IPS-18c (cell line): ENCODE data around the gene CALCOCO2.
"Not testable (repeated sequence)": the region's sequence is repeated elsewhere in the genome, so short reads cannot be mapped to it uniquely, and the experiment has no call there.

Experiments
- H3K4me3 ChIP-seq: 2 replicates; pipeline ENCODE4 v1.7.0; 2013; ENCODE audit warnings: low read depth, mild to moderate bottlenecking, low read length, moderate library complexity; ENCODE audit not compliant: insufficient read depth
- H3K9me3 ChIP-seq: one replicate; pipeline ENCODE4 v1.6.1; 2013; ENCODE audit warnings: mild to moderate bottlenecking, low read length, moderate library complexity; ENCODE audit not compliant: control insufficient read depth, insufficient read depth

The CALCOCO2 gene, protein sequence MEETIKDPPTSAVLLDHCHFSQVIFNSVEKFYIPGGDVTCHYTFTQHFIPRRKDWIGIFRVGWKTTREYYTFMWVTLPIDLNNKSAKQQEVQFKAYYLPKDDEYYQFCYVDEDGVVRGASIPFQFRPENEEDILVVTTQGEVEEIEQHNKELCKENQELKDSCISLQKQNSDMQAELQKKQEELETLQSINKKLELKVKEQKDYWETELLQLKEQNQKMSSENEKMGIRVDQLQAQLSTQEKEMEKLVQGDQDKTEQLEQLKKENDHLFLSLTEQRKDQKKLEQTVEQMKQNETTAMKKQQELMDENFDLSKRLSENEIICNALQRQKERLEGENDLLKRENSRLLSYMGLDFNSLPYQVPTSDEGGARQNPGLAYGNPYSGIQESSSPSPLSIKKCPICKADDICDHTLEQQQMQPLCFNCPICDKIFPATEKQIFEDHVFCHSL

DNA sequence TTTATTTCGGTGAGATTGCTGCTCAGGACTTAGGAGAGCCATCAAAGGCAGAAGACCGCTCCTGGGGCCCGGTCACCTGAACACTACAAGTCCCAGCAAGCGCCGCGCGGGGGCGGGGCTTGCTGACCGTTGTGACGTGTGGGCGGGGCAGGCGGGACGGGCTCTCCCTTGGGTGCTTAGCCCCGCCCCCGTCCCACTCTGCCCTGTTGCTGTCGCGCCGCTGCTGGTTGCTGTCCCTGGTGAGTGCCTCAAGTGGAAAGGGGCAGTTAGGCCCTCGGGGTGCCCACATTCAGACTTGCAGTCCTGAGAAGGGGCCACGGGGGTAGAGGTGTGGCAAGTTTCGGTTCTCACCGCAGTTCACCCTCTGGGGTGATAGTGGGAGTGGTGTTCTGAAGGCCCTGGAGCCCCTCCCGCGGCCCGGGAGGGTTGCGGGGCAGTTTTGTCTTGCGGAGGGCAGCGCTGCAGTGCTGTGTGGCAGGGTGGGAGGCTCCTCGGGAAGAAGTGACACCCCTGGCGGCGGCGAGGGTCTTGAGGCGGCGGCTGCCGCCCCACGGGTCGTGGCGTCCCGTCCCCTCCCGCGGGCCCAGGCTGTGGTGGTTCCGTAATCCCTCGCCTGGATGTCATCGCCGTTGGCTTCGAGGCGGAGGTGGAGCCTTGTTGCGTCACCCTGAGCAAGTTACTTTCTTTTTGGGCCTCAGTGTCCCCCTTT lies at the start of gene CALCOCO2:
CALCOCO2 (plus strand) TSS at position 196 of the 709 bp plus-strand sequence. CDS start 10,673 bp downstream, outside the sequence.
- Histone ChIP-seq H3K4me3 (peak within 1 kb of the TSS; percentile 95), H3K9me3 (no peaks in the 10 kb centered on the region)

DNA sequence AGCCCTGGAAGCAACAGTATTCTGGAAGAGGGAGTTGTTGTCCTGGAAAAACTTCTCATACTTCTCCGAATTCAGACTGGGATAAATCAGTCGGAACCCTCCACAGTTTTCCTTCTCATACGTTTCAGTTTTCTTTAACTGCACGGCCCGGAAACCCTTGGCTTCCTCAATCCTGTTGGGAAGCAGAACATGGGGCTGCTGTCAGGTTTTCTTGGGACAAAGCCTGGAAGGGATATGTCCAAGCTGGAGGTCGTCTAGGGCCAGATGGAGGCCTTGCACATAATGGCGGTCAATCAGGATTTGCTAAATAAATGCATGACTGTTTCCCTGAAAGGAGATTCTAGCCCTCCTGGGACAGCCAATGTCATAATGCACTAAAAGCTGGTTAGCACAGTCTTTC lies 43.0 kb upstream of the CALCOCO2 start:
- no peak overlapping the region for H3K4me3 ChIP-seq
- no peaks in the 10 kb centered on the region for H3K9me3 ChIP-seq

DNA sequence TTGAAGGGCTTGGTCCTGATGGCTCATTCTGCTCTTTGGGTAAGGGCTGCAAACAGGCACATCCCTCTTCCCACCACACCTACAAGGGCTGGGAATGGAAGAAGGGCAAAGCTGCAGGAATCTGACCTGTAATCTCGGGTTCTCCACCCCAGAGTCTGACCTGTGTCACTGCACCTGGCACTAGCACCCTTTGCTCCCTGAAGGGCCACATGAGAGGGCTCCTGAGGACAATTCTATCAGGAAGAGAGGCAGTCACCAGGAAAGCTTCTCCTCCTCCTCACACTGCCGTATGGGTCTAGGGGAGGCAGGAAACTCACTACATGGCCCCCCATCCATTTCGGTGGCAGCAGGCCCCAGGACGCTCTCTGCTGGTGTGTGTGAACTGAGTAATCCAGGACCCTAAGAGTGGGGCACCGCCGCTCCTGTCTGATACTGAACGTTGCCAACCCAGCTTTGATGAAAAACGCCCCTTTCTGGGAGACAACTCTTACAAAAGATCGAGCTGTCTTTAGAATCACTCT lies 40.2 kb upstream of the CALCOCO2 start:
- H3K4me3 ChIP-seq, result no peak overlapping the region
- H3K9me3 ChIP-seq, result no peaks in the 10 kb centered on the region

DNA sequence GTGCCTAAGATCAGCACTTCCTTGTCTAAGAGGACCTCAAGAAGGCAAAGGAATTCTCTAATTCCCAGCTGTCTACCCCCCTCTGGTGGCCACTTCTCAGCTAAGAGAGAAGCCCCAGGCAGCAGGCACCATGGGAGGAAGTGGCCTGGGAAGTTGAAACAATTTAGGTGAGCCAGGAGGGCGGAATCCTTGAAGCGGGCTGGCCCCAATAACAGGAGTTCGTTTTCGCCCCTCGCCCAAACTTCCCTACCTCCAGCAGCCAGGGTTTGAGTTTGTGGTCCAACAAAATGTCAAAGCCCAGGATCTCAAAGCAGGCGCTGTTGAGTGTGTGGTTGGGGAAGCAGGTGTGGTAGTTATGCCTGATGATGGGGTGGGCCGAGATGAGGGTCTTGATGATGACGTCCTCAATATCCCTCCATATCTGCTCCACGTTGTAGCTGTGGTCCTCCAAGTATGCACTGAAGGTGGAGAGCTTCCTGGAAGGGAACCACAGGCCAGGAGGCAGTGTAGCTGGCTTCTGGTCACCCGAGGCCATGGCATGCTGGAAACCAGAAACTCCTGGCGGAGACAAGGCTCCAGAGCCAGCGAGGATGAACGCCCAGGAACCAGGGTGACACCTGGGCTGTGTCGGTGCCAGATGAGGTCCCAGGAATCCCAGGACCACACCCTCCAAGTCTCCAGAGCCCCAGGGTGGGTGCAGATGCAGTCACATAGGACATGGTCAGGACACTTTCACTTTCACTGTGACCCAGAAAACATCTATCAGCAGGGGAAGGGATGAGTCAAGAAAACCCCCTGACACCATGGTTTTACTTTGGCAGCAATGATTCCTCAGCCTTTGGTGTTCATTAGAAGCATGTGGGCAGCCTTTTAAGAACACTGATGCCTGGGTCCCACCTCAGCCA lies 39.5 kb upstream of the CALCOCO2 start:
- Histone ChIP-seq H3K9me3 (no peaks in the 10 kb centered on the region), H3K4me3 (no peak overlapping the region)

DNA sequence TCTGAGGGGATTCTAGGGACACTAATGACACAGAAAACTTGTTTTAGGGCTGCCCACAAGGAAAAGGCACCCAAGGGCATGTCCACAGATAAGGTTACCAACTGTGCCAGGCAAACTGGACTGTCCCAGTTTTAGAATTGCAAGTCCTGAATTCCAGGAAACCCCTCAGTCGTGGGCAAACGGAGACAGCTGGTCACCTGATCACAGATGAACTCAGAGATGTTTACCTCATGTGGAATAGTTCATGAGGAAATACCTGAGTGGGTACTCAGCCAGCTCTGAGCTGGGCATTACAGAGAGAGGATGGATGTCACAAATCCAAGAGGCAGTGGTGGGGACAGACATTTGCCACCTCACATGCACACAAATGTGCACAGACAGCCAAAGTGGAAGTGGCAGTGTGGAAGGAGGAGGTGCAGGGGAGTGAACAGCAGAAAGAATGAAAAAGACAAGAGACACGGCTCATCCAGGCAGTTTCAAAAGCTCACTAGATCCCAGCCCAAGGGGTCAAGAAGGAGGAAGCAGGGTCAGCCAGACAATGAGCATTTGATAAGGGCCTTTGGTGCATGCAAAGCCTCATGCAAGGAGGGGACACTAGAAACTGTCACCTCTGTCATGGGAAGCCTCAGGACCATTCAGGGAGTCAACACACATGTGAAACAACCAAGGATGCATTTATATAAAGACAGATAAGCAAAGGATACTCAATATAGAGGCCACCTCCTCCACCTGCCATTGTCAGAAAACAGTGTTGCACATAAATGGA lies 38.6 kb upstream of the CALCOCO2 start:
- H3K9me3 ChIP-seq, result no peaks in the 10 kb centered on the region
- H3K4me3 ChIP-seq, result no peak overlapping the region

DNA sequence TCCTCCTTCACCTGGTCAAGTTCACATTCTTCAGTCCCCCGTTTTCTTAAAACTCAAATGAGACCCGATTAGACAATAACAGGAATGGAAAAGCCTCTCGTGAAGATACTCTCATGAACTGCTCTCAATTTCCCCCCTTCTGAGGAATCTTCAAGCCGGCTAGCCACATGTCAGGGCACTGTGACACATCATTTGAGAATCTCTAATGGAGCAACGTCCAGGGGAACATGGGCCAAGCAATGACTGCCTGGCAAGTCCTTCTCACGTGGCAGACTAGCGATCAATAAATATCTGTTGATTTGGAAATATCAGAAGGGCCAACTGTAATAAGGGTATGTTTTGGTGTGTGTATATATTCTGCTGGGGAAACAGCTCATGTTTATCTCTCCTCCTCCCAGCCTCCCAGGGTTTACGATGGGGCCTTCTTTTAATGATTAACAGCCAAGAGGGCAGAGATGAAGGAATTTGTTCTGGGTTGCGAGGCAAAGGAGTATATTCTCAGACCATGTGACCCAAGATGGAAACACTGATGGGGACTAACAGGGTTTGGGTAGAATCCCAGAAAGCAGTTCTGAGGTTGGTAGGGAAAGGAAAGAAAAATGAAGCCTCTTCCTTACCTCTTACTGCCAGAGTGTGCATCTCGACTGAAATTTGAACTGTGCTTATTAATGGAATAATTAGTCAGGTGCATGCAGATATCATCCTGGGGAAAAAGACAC lies 35.2 kb upstream of the CALCOCO2 start:
- H3K4me3 ChIP-seq, result no peak overlapping the region
- no peaks in the 10 kb centered on the region for H3K9me3 ChIP-seq

DNA sequence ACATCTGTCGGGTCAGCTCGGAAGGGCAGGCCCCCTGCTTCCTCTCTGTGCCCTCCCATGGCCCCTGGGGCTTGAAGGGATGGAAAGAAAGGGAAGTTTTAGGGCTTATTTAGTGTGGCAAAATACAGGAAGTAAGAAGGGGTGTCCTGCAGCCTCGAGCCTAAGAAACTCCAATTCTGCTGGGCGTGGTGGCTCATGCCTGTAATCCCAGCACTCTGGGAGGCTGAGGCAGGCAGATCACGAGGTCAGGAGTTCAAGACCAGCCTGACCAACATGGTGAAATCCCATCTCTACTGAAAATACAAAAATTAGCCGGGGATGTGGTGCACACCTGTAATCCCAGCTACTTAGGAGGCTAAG lies 34.7 kb upstream of the CALCOCO2 start:
- H3K4me3 ChIP-seq, H3K9me3 ChIP-seq: not testable (repeated sequence)

DNA sequence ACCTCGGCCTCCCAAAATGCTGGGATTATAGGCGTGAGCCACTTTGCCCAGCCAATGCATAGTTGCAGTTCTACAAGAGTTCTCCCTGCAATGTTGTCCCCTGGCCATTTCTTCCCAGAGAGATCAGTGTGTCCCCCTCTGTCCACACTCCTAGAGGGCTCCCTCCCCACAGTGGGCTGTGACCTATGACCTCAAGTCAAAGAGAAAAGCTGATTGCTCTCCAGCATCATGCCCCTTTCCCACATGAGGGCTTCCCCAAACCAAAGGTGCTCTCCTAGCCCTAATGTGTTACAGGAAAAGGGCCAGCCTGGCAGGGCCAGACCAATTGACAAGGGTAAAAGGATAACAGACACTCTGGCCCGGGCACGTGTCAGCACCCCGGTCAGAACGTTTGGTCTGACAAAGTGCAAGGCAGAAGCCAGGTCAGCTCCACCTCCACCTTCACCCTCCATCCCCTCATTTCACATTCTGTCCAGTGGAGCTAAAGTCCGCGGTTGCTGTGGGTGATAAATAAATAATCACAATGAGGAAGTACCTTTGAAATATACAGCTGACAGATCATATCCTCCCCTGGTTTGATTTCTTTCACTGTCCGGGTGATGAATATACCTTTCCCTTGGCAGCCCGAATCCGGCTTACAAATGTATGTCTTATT lies 31.6 kb upstream of the CALCOCO2 start:
- Histone ChIP-seq H3K4me3 (no peak overlapping the region), H3K9me3 (no peaks in the 10 kb centered on the region)

DNA sequence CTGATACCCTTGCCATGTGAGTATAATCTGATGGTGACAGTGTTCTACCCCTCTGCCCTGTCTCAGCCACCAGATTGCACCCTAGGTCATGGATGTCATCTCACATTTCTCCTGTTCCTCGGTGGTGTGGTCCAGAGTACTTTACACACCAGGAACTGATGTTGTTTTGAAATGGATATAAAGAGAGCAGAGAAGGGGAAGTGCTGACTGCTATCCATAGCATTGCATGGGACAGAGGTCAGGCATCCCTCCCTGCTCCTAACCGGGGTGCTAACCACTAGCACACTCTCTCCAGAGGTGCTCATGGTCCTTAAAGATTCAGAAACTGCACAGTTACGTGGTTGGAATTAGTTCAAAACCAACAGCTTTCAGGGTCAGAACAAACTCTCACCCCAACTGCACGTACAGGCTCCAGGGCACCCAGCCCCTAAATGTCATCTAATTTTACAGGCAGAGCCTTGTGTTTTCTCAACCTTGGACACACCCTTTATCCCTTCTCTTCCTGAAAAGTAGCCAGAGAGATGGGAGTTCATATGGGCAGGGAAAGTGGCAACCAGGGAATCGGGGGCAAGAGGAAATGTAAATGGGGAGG lies 30.1 kb upstream of the CALCOCO2 start:
- Histone ChIP-seq H3K4me3 (no peak overlapping the region), H3K9me3 (no peaks in the 10 kb centered on the region)

DNA sequence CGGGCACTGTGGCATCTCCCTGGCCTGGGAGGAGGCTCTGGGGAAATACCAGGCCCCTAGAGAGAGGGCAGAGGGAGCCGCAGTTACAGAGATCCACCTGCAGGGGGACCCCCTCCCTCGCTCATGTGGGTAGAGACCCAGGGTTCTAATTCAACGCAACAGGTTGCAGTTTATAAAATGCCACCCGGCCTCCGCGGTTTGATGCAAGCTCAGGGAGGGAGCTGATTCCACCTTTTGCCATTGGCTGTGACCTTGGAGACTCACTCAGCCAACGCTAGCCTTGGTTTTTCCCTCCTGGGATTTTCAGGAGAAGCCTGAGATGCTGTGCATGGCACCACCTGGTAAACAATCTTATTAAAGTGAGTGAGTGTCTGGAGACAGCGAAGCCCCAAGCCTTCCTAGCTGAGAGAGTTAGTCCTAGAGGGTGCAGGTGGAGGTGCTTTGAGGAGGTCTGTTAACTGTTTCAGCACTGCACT lies 25.9 kb upstream of the CALCOCO2 start:
- H3K4me3 ChIP-seq, result peak overlapping the region; percentile 24; the same call in 1 of the 2 replicates

DNA sequence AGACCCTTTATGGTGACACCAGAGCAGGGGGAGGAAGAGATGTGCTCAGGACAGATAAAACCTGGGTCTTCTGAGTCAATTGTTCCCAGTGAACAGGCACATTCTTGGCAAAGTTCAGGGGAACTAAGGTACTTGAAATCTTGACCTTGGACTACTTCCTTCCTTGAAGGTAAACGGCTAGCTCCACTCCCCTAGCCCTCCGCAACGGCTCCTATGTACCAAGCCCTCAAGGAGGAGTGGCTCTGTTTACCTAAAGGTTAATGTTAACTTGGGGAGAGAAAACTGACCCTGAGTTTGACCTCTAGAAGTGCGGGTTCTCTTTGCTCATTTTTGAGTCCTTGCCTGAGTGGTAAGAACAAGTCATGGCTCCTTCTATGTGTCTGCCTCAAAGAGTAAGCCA lies 21.7 kb upstream of the CALCOCO2 start:
- Histone ChIP-seq H3K9me3 (no peaks in the 10 kb centered on the region), H3K4me3 (no peak overlapping the region)

More for the DNA sequence above, 25.9 kb upstream of the CALCOCO2 start:
- H3K9me3 ChIP-seq, result no peaks in the 10 kb centered on the region

DNA sequence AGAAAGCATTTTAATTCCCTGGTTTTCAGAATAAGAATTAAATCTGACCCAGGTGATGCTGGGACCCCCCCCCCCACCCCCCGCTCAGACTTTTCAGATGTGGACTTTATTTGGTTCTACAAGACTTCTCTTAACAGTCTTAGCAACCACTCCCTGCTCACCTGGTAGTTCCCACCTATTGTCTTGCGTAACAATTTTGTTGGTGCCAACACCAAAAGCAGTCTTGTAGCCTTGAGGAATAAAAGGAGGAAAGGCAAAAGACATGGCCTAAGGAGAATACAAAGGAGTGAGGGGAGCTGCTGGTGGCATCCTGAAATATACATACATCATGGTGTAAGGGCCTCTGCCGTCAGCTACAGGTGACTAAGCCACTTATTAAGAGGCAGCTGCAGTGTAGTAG lies 18.8 kb upstream of the CALCOCO2 start:
- H3K4me3 ChIP-seq, result no peak overlapping the region
- no peaks in the 10 kb centered on the region for H3K9me3 ChIP-seq

DNA sequence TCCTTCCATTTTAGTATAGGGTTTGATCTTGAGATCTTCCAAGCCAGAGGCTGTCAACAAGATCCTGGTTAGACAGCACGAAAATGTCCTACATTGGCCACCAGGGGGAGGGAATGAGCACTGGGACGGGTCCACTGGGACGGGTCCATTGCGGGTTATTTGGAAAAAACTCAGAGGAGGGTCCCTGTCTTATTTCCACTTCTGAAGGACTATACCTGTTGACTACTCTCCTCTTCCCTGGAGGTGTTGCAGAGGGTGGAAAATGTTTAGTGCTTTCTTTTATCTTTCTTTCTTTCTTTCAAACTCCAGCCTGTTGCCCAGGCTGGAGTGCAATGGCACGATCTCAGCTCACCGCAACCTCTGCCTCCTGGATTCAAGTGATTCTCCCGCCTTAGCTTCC lies 16.3 kb upstream of the CALCOCO2 start:
- H3K9me3 ChIP-seq, result no peaks in the 10 kb centered on the region
- no peak overlapping the region for H3K4me3 ChIP-seq

DNA sequence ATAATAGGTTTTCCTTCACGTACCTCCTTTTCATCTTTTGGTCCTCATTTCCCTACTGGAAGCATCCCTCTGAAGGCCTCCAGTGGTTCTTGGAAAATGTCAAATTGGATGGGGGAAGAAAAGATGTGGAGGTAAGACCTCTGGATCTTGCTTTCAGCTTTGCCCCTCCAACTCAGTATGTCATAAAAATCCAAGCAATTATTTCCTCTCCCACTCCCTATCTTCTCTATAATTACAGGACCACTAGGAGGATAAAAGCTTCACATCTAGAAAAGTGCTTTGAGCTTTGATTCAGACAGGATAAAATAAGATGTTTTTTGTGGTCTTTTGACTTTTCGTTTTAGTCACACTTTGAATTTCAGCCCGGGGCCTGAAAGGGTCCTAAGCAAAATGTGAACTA lies 15.5 kb upstream of the CALCOCO2 start:
- Histone ChIP-seq H3K4me3 (no peak overlapping the region), H3K9me3 (no peaks in the 10 kb centered on the region)

DNA sequence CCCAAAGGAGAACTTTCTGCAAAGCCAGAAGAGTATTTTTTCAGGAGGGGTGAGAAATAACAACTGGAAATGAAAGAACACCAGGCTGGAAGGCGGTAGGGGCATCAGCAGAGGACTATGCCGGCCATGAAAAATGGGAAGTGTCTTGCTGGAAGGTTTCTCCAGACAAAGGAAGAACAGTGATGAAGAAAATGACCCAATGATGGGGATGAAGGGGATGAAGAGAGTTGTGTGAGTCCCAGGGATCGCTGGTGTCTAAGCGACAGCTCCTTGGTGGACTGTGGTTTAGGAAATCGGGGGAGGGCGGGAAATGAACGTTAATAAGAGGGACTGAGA lies 14.4 kb upstream of the CALCOCO2 start:
- H3K9me3 ChIP-seq, result no peaks in the 10 kb centered on the region
- peak overlapping the region; percentile 84 for H3K4me3 ChIP-seq
